ENCODE results near the gene IL24. TPM values are rescaled to one million over a fixed set of nuclear protein-coding genes. Genes with fewer than 3 reads are reported as not detected.
"Not testable (repeated sequence)": the region's sequence is repeated elsewhere in the genome, so short reads cannot be mapped to it uniquely, and the experiment has no call there.

Gene IL24, protein sequence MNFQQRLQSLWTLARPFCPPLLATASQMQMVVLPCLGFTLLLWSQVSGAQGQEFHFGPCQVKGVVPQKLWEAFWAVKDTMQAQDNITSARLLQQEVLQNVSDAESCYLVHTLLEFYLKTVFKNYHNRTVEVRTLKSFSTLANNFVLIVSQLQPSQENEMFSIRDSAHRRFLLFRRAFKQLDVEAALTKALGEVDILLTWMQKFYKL
- total RNA-seq = 1 to 10 TPM in 1 of 4 donors, not detected in 3; 1.7 TPM

DNA sequence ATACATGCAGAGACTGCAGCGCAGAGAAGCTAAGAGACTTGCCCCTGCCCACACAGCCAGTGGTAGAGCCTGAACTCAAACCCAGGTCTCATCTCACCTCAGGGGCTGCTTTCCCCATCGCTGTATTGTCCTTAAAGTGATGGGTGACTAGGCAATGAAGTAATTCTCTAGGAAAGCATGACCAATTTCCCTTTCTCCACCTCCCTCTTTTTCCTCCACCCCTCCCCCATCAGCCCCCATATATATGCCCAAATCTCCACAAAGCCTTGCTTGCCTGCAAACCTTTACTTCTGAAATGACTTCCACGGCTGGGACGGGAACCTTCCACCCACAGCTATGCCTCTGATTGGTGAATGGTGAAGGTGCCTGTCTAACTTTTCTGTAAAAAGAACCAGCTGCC lies at the start of gene IL24:
Gene IL24 (plus strand): TSS at position 269 of the 400 bp plus-strand sequence. CDS start 390 bp downstream, outside the sequence.
- Histone ChIP-seq H3K27ac (replicated peaks in 1 of 4) (no peak within 1 kb of the TSS), H3K9me3 (no peaks in the 10 kb centered on the region), H3K27me3 (peaks cover 0 to 22% (median 0%) of the 10 kb centered on the region in 4 donors), H3K36me3 (no peaks in the 10 kb centered on the region), H3K4me1 (peaks cover 5 to 11% (median 8%) of the 10 kb centered on the region in 4 donors), H3K4me3 (no peak within 1 kb of the TSS)
- WGBS = 67% methylated on average over 4 of the region's 4 CpGs
- no peak for DNase-seq (ENCODE audit: extremely low spot score)
- intact Hi-C loops (cut with DNase I) = no loop called here
- TF ChIP-seq POLR2A (IDR thresholded peaks at IDR 0.05; ENCODE audit: low read depth) = no peak
- TF ChIP-seq, protein P1, sequence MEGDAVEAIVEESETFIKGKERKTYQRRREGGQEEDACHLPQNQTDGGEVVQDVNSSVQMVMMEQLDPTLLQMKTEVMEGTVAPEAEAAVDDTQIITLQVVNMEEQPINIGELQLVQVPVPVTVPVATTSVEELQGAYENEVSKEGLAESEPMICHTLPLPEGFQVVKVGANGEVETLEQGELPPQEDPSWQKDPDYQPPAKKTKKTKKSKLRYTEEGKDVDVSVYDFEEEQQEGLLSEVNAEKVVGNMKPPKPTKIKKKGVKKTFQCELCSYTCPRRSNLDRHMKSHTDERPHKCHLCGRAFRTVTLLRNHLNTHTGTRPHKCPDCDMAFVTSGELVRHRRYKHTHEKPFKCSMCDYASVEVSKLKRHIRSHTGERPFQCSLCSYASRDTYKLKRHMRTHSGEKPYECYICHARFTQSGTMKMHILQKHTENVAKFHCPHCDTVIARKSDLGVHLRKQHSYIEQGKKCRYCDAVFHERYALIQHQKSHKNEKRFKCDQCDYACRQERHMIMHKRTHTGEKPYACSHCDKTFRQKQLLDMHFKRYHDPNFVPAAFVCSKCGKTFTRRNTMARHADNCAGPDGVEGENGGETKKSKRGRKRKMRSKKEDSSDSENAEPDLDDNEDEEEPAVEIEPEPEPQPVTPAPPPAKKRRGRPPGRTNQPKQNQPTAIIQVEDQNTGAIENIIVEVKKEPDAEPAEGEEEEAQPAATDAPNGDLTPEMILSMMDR (IDR thresholded peaks at IDR 0.05) = no peak
- no peak for TF ChIP-seq EP300 (IDR thresholded peaks at IDR 0.05)
- no peak for TF ChIP-seq POLR2AphosphoS5 (IDR thresholded peaks at IDR 0.05)

DNA sequence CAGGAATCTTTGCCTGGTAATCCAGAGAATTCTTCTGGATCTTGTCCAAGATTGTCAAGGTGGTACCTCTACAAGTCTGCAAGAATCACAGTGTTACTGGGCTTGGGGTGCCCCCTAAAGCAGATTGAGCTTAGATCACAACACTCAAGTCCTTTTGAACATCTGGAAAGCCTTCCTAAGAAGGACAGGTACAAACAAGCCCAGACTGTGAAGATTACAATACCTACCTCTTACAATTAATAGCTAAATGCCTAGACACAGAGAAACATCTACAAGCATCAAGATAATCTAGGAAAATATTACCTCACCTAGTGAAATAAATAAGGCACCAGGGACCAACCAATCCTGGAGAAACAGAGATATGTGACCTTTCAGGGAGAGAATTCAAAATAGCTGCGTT lies 49.3 kb upstream of the IL24 start:
- Histone ChIP-seq H3K4me1 (no peaks in the 10 kb centered on the region), H3K27me3 (no peaks in the 10 kb centered on the region), H3K4me3 (no peak overlapping the region), H3K9me3 (peaks cover 0 to 12% (median 4%) of the 10 kb centered on the region in 4 donors), H3K36me3 (no peaks in the 10 kb centered on the region), H3K27ac (replicated peaks in 1 of 4) (no peak overlapping the region)
- 93% methylated on average over 1 of the region's 1 CpG for WGBS
- DNase-seq (ENCODE audit: extremely low spot score) = no peak
- TF ChIP-seq, protein P1 (IDR thresholded peaks at IDR 0.05) = no peak
- TF ChIP-seq POLR2A (IDR thresholded peaks at IDR 0.05; ENCODE audit: low read depth) (no peak), POLR2AphosphoS5 (IDR thresholded peaks at IDR 0.05) (no peak), EP300 (IDR thresholded peaks at IDR 0.05) (no peak)
- intact Hi-C loops (cut with DNase I) = no loop called here

DNA sequence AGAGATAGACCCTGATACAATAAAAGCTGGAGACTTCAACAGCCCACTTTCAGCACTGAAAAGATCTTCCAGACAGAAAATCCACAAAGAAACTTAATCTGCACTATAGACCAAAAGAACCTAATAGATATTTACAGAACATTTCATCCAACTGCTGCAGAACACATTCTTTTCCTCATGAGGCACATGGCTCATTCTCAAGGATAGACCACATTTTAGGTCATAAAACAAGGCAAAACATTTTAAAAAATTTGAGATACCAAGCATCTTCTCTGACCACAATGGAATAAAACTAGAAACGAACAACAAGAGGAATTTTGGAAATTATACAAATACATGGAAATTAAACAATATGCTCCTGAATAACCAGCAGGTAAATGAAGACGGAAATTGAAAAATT lies 46.8 kb upstream of the IL24 start:
- no peak overlapping the region for H3K27ac ChIP-seq (replicated peaks in 1 of 4)
- no peaks in the 10 kb centered on the region for H3K27me3 ChIP-seq
- peaks cover 0 to 12% (median 8%) of the 10 kb centered on the region in 4 donors for H3K9me3 ChIP-seq
- DNase-seq (ENCODE audit: extremely low spot score) = no peak
- no peak overlapping the region for H3K4me3 ChIP-seq
- intact Hi-C loops (cut with DNase I) = no loop called here
- 83% methylated on average over 2 of the region's 2 CpGs for WGBS
- no peaks in the 10 kb centered on the region for H3K36me3 ChIP-seq
- TF ChIP-seq EP300 (IDR thresholded peaks at IDR 0.05) = no peak
- TF ChIP-seq POLR2AphosphoS5 (IDR thresholded peaks at IDR 0.05) = no peak
- H3K4me1 ChIP-seq = no peaks in the 10 kb centered on the region

DNA sequence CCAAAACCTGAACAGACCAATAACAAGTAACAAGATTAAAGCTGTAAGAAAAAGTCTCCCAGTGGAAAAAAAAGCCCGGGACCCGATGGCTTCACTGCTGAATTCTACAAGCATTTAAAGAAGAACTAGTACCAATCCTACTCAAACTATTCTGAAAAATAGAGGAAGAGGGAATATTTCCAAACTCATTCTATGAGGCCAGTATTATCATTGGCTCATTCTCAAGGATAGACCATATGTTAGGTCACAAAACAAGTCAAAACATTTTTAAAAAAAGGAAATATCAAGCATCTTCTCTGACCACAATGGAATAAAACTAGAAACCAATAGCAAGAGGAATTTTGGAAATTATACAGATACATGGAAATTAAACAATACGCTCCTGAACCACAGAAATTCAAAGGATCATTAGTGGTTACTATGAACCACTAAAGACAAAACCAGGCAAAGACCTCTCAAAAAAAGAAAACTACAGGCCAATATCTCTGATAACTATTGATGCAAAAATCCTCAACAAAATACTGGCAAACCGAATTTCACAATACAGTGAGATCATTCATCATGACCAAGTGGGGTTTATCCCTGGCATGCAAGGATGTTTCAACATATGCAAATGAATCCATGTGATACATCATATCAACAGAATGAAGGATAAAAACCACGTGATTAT lies 45.8 kb upstream of the IL24 start:
- no peak overlapping the region for H3K4me3 ChIP-seq
- H3K9me3 ChIP-seq = peaks cover 0 to 12% (median 8%) of the 10 kb centered on the region in 4 donors
- no peak overlapping the region for H3K27ac ChIP-seq (replicated peaks in 1 of 4)
- intact Hi-C loops (cut with DNase I) = no loop called here
- H3K4me1 ChIP-seq = no peaks in the 10 kb centered on the region
- H3K27me3 ChIP-seq = no peaks in the 10 kb centered on the region
- H3K36me3 ChIP-seq = no peaks in the 10 kb centered on the region
- TF ChIP-seq EP300 (IDR thresholded peaks at IDR 0.05) = no peak
- TF ChIP-seq POLR2A (IDR thresholded peaks at IDR 0.05; ENCODE audit: low read depth) = no peak
- TF ChIP-seq POLR2AphosphoS5 (IDR thresholded peaks at IDR 0.05) = no peak
- TF ChIP-seq, protein P1 (IDR thresholded peaks at IDR 0.05) = no peak
- DNase-seq (ENCODE audit: extremely low spot score) = no peak
- WGBS = 73% methylated on average over 5 of the region's 5 CpGs

DNA sequence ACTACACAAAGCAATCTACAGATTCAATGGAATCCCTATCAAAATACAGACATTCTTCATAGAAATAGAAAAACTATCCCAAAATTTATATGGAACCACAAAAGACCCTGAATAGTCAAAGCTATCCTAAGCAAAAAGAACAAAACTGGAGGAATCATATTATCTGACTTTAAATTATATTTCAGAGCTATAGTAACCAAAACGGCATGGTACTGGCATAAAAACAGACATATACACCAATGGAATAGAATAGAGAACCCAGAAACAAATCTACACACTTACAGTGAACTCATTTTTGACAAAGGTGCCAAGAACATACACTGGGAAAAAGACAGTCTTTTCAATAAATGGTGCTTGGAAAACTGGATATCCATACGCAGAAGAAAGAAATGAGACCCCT lies 44.6 kb upstream of the IL24 start:
- H3K27ac ChIP-seq (replicated peaks in 1 of 4); DNase-seq (ENCODE audit: extremely low spot score); intact Hi-C loops (cut with DNase I); H3K4me1 ChIP-seq; H3K27me3 ChIP-seq; H3K36me3 ChIP-seq; H3K4me3 ChIP-seq: not testable (repeated sequence)
- WGBS = 91% methylated on average over 2 of the region's 2 CpGs
- H3K9me3 ChIP-seq = peaks cover 0 to 12% (median 8%) of the 10 kb centered on the region in 4 donors

DNA sequence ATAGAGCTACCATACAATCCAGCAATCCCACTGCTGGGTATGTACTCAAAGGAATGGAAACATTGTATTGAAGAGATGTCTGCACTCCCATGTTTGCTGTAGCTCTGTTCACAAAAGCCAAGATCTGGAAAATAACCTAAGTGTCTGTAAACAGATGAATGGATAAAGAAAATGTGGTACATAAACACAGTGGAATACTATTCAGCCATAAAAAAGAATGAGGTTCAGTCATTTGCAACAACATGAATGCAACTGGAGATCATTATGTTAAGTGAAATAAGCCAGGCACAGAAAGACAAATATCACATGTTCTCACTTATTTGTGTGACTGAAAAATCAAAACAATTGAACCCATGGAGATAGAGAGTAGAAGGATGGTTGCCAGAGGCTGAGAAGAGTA lies 43.5 kb upstream of the IL24 start:
- H3K27me3 ChIP-seq; H3K4me1 ChIP-seq; H3K27ac ChIP-seq (replicated peaks in 1 of 4); H3K4me3 ChIP-seq; DNase-seq (ENCODE audit: extremely low spot score); intact Hi-C loops (cut with DNase I); H3K36me3 ChIP-seq: not testable (repeated sequence)
- H3K9me3 ChIP-seq = peaks cover 0 to 12% (median 8%) of the 10 kb centered on the region in 4 donors

Measured in esophagus muscularis mucosa (tissue), 4 donors.